ENCODE data around the gene GPX4.

DNA sequence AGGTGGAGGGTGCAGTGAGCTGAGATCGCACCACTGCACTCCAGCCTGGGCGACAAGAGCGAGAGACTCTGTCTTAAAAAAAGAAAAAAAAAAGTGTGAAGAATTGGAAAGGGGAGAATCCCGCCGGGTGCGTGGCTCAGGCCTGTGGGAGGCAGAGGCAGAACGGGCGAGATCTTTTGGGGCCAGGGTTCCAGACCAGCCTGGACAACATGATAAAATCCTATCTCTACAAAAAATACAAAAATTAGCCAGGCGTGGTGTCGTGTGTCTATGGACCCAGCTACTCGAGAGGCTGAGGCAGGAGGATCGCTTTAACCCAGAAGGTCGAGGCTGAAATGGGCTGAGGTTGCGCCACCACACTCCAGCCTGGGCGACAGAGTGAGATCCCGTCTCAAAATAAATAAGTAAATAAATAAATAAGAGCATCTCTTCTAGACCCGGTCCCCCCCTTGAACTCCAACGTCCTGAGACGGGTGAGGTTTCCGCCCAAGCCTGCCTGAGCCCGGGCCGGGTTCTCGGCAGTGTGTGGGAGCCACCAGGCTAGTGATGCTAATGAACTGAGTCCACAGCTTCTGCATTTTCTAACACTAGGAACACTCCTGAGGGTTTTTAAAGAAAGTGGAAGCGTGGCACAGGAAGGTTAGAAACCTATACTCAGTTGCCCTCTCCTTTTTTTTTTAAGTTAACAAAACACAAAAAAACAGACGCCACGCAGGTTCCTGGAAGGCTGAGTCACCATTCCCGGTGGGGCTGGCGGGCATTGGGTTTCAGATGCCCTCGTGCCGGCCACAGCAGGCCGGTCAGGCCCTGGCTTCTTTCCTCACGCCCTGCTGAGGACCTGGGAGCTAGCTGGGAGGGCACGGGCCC, 22.0 kb downstream of the GPX4 start:
- TF ChIP-seq RELA (CRISPR knock-in tag; IDR thresholded peaks at IDR 0.05) (no peak), EZH2 (conservative IDR thresholded peaks at IDR 0.05; ENCODE audit: low read depth, low read length) (no peak), ZNF776 (CRISPR knock-in tag; IDR thresholded peaks at IDR 0.05) (no peak), ZFP36 (IDR thresholded peaks at IDR 0.05; ENCODE audit: borderline replicate concordance, low read depth, low read length, partially characterized antibody) (no peak), POLR2AphosphoS5 (IDR thresholded peaks at IDR 0.05; ENCODE audit: low read depth, low read length) (no peak), ZNF276 (CRISPR knock-in tag; IDR thresholded peaks at IDR 0.05; ENCODE audit: low read depth) (no peak), HCFC1 (IDR thresholded peaks at IDR 0.05; ENCODE audit: low read depth, low read length) (no peak)
- TF ChIP-seq, protein P1, sequence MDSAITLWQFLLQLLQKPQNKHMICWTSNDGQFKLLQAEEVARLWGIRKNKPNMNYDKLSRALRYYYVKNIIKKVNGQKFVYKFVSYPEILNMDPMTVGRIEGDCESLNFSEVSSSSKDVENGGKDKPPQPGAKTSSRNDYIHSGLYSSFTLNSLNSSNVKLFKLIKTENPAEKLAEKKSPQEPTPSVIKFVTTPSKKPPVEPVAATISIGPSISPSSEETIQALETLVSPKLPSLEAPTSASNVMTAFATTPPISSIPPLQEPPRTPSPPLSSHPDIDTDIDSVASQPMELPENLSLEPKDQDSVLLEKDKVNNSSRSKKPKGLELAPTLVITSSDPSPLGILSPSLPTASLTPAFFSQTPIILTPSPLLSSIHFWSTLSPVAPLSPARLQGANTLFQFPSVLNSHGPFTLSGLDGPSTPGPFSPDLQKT (CRISPR knock-in tag; IDR thresholded peaks at IDR 0.05; ENCODE audit: borderline replicate concordance): no peak
